CD4-positive, CD25-positive, alpha-beta regulatory T cell (primary cell): ENCODE measurements around the gene CBX8. TPM values are rescaled to one million over a fixed set of nuclear protein-coding genes. Genes with fewer than 3 reads are reported as not detected.
A peak's percentile ranks its signal among the peaks of the same experiment; 100 is the strongest.
"Not testable (repeated sequence)": the region's sequence is repeated elsewhere in the genome, so short reads cannot be mapped to it uniquely, and the experiment has no call there.

Source experiments
- ATAC-seq, 2 donors: fragments of 150-1000 bp; cut with Tn5 transposase; one replicate each; pipeline ENCODE4 v1.10.0; 2021; ENCODE audit warnings: low read depth in 2 of 2, moderate number of reproducible peaks in 2 of 2, moderate library complexity in 1 of 2
- DNase-seq, 3 donors: peaks; one replicate each; pipeline versions ENCODE4 v3.0.0 to v3.0.0-alpha.2; 2012 to 2022; ENCODE audit warnings: mixed read lengths in 1 of 3
- H3K27ac ChIP-seq: one replicate; pipeline ENCODE4 v1.7.0; 2013; ENCODE audit warnings: mild to moderate bottlenecking, low read length; ENCODE audit not compliant: insufficient read depth, poor library complexity, severe bottlenecking
- H3K27me3 ChIP-seq: one replicate; pipeline ENCODE4 v1.7.0; 2013; ENCODE audit warnings: low read length; ENCODE audit not compliant: control insufficient read depth, insufficient read depth
- H3K36me3 ChIP-seq: one replicate; pipeline ENCODE4 v1.7.0; 2013; ENCODE audit warnings: mild to moderate bottlenecking, low read length, moderate library complexity; ENCODE audit not compliant: control insufficient read depth, insufficient read depth
- H3K4me1 ChIP-seq: 2 replicates; pipeline ENCODE4 v1.7.0; 2013; ENCODE audit warnings: mild to moderate bottlenecking, low read length; ENCODE audit not compliant: insufficient read depth, control insufficient read depth, poor library complexity, severe bottlenecking
- H3K4me3 ChIP-seq: one replicate; pipeline ENCODE4 v1.7.0; 2013; ENCODE audit warnings: low read depth, mild to moderate bottlenecking, low read length, moderate library complexity
- H3K9me3 ChIP-seq, 2 experiments: 1 replicate in 1 of 2; 2 replicates in 1 of 2; pipeline ENCODE4 v1.7.0; 2013; ENCODE audit warnings: low read length in 2 of 2, mild to moderate bottlenecking in 1 of 2, moderate library complexity in 1 of 2; ENCODE audit not compliant: control insufficient read depth in 2 of 2
- H3K27ac Mint-ChIP-seq, 3 donors: one replicate each; pipeline ENCODE4 v1.8.0; 2020 to 2022; ENCODE audit warnings: mild to moderate bottlenecking in 3 of 3, mixed read lengths in 3 of 3, moderate library complexity in 2 of 3
- H3K27me3 Mint-ChIP-seq: one replicate; pipeline ENCODE4 v1.8.0; 2022; ENCODE audit warnings: mild to moderate bottlenecking, mixed read lengths
- H3K36me3 Mint-ChIP-seq: one replicate; pipeline ENCODE4 v1.8.0; 2020; ENCODE audit warnings: mixed read lengths
- H3K4me1 Mint-ChIP-seq, 4 donors: one replicate each; pipeline ENCODE4 v1.8.0; 2020 to 2022; ENCODE audit warnings: mixed read lengths in 4 of 4, mild to moderate bottlenecking in 1 of 4
- H3K4me3 Mint-ChIP-seq, 4 donors: one replicate each; pipeline ENCODE4 v1.8.0; 2020 to 2022; ENCODE audit warnings: mild to moderate bottlenecking in 4 of 4, mixed read lengths in 4 of 4, moderate library complexity in 3 of 4
- H3K9me3 Mint-ChIP-seq, 7 donors: one replicate each; pipeline ENCODE4 v1.8.0; 2020 to 2022; ENCODE audit warnings: mixed read lengths in 7 of 7, mild to moderate bottlenecking in 3 of 7, moderate library complexity in 2 of 7
- polyA plus RNA-seq, 4 donors: library from polyadenylated mRNA; unstranded; fragments of 300-500 nt; fragmentation: Illumina TruSeq; gene quantifications; one replicate each; pipeline ENCODE4 v1.2.3, GENCODE V29; 2021
- total RNA-seq: library from RNA; stranded (reverse); gene quantifications from one replicate; pipeline ENCODE4 v1.2.3, GENCODE V29; 2022

Gene CBX8
- total and polyA plus RNA-seq, 5 donors from 2014 or later = 0.30 to 3.4 (median 1.3) TPM

GRCh38 chr17:79754903-79755302 lies 42.0 kb downstream of the CBX8 start:
- not testable (repeated sequence) for H3K9me3 Mint-ChIP-seq, H3K4me1 Mint-ChIP-seq, H3K4me3 ChIP-seq, H3K36me3 ChIP-seq, H3K4me3 Mint-ChIP-seq, H3K36me3 Mint-ChIP-seq, H3K27ac ChIP-seq, H3K27ac Mint-ChIP-seq, H3K9me3 ChIP-seq, H3K4me1 ChIP-seq, DNase-seq, ATAC-seq
- peaks cover 52% of the 10 kb centered on the region for H3K27me3 Mint-ChIP-seq
- H3K27me3 ChIP-seq = peaks cover 11% of the 10 kb centered on the region

DNA sequence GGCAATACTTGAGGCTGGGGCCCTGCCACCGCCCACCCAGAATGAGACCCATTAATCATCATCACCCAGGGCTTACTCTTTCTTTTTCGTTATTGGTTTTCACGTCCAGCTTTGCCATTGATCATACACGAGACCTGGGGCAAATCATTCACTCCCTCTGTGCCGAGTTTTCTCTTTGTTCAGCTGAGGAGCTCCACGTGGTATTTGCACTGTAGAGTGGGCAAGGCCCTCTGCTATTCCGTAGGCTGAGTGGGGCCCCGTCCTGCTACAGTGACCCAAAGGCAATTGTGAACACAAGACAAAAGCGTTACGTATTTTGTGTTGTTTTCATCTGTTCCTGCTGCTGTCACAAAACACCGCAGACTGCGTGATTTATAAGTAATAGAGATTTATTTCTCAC lies 42.5 kb downstream of the CBX8 start:
- peak overlapping the region in 1 of 3 donors; percentile 23 for H3K27ac Mint-ChIP-seq
- no peak overlapping the region for H3K4me3 Mint-ChIP-seq
- H3K27me3 Mint-ChIP-seq = peaks cover 57% of the 10 kb centered on the region
- H3K36me3 Mint-ChIP-seq = no peaks in the 10 kb centered on the region
- peaks cover 0 to 5% (median 0%) of the 10 kb centered on the region in 4 donors for H3K4me1 Mint-ChIP-seq
- no peaks in the 10 kb centered on the region for H3K36me3 ChIP-seq
- peaks cover 16% of the 10 kb centered on the region for H3K27me3 ChIP-seq
- DNase-seq = no peak
- H3K9me3 ChIP-seq = no peaks in the 10 kb centered on the region
- no peak overlapping the region for H3K4me3 ChIP-seq
- H3K9me3 Mint-ChIP-seq = peaks cover 0 to 2% (median 0%) of the 10 kb centered on the region in 7 donors
- no peak for ATAC-seq
- H3K4me1 ChIP-seq = no peaks in the 10 kb centered on the region
- H3K27ac ChIP-seq = no peak overlapping the region

DNA sequence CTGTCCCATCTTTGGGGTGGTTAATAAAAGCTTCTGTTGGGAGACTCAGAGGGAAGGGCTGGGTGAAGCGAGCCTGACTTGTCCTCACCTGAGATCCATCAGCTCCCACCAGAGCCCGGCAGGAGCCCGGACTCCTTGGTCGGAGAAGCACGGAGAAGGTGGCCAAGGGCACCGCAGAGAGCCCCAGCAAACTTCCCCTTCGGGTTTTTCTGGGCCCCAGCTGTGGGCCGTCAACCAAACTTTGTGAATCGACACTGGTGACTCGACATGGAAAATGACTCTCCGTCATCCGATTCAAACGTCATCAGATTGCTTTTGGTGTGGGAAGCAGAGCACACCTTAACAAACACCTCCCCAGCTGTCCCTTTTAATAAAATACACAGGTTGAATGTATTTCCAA lies 44.7 kb downstream of the CBX8 start:
- Histone ChIP-seq H3K27me3 (peaks cover 21% of the 10 kb centered on the region), H3K27ac (no peak overlapping the region), H3K36me3 (no peaks in the 10 kb centered on the region), H3K4me3 (no peak overlapping the region), H3K9me3 (no peaks in the 10 kb centered on the region), H3K4me1 (peaks cover 10% of the 10 kb centered on the region)
- peaks cover 0 to 6% (median 3%) of the 10 kb centered on the region in 4 donors for H3K4me1 Mint-ChIP-seq
- no peak overlapping the region for H3K4me3 Mint-ChIP-seq
- peaks cover 70% of the 10 kb centered on the region for H3K27me3 Mint-ChIP-seq
- DNase-seq (no peak), ATAC-seq (no peak)
- no peaks in the 10 kb centered on the region for H3K36me3 Mint-ChIP-seq
- H3K9me3 Mint-ChIP-seq = peaks cover 0 to 2% (median 0%) of the 10 kb centered on the region in 7 donors
- H3K27ac Mint-ChIP-seq = no peak overlapping the region

DNA sequence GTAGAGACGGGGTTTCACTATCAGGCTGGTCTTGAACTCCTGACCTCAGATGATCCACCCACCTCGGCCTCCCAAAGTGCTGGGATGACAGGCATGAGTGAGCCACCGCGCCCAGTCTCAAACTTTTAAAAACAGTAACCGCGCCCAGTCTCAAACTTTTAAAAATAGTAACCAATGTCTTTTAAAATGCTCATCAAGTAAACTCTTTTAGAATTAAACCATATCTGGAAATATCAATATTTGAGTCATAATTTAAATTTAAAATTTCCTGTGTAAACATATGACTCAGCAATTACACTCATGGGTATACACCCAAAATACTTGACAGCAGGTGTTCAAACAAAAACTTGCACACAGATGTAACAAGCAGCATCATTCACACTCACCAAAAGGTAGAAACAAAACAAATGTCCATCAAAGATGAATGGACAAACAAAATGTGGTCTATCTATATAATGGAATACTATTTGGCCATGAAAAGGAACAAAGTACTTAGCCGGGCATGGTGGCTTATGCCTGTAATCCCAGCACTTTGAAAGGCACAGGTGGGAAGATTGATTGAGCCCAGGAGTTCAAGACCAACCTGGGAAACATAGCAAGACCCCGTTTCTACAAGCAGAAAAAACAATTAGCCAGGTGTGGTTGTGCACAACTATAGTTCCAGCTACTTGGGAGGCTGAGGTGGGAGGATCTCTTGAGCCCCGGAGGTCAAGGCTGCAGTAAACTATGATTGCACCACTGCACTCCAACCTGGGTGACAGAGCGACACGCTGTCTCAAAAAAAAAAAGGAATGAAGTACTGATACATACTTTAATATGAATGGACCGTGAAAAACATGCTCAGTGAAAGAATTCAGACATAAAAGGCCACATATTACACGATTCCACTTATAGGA lies 46.0 kb downstream of the CBX8 start:
- Mint-ChIP-seq H3K27ac (no peak overlapping the region), H3K4me3 (no peak overlapping the region), H3K36me3 (no peaks in the 10 kb centered on the region), H3K27me3 (peaks cover 73% of the 10 kb centered on the region), H3K4me1 (peaks cover 0 to 16% (median 8%) of the 10 kb centered on the region in 4 donors), H3K9me3 (peaks cover 0 to under 1% (median 0%) of the 10 kb centered on the region in 7 donors)
- H3K9me3 ChIP-seq = no peaks in the 10 kb centered on the region
- no peak overlapping the region for H3K4me3 ChIP-seq
- H3K36me3 ChIP-seq = no peaks in the 10 kb centered on the region
- H3K4me1 ChIP-seq = peaks cover 14% of the 10 kb centered on the region
- ATAC-seq = no peak
- peaks cover 29% of the 10 kb centered on the region for H3K27me3 ChIP-seq
- no peak overlapping the region for H3K27ac ChIP-seq
- DNase-seq = no peak

DNA sequence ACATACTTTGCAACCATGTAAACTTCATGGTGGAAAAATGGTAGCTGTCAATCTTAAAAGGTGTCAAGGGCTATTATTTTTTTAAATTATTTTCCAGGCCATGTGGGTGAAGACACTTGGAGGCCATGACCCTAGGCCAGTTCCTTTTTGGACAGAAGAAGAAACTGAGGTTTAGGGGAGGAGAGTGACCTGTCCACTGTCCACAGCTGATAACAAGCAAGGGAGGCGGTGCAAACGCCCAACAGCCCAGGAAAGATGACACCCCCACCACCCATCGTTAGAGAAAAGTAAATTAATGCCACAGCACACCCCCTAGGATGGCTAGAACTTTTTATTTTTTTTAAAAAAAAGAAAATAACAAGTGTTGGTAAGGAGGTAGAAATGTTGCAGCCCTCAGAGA lies 46.9 kb downstream of the CBX8 start:
- Mint-ChIP-seq H3K27ac (no peak overlapping the region), H3K9me3 (no peaks in the 10 kb centered on the region), H3K27me3 (peaks cover 75% of the 10 kb centered on the region), H3K4me1 (peaks cover 0 to 20% (median 11%) of the 10 kb centered on the region in 4 donors), H3K4me3 (no peak overlapping the region), H3K36me3 (no peaks in the 10 kb centered on the region)
- peaks cover 19% of the 10 kb centered on the region for H3K4me1 ChIP-seq
- H3K27ac ChIP-seq = no peak overlapping the region
- H3K4me3 ChIP-seq = no peak overlapping the region
- no peaks in the 10 kb centered on the region for H3K9me3 ChIP-seq
- ATAC-seq (no peak), DNase-seq (no peak)
- H3K36me3 ChIP-seq = no peaks in the 10 kb centered on the region
- H3K27me3 ChIP-seq = peaks cover 29% of the 10 kb centered on the region

- Histone ChIP-seq H3K9me3 (no peaks in the 10 kb centered on the region), H3K4me1 (peaks cover 19% of the 10 kb centered on the region), H3K27ac (no peak overlapping the region), H3K4me3 (no peak overlapping the region), H3K36me3 (no peaks in the 10 kb centered on the region), H3K27me3 (peaks cover 28% of the 10 kb centered on the region)
- peaks cover 0 to 20% (median 11%) of the 10 kb centered on the region in 4 donors for H3K4me1 Mint-ChIP-seq
- DNase-seq (no peak), ATAC-seq (no peak)
- H3K27me3 Mint-ChIP-seq = peaks cover 68% of the 10 kb centered on the region
- H3K36me3 Mint-ChIP-seq = no peaks in the 10 kb centered on the region
- no peak overlapping the region for H3K27ac Mint-ChIP-seq
- H3K9me3 Mint-ChIP-seq = no peaks in the 10 kb centered on the region
- no peak overlapping the region for H3K4me3 Mint-ChIP-seq
Observed at GRCh38 chr17:79749156-79749815, 47.6 kb downstream of the CBX8 start.

GRCh38 chr17:79748295-79749099 lies 48.4 kb downstream of the CBX8 start:
- peaks cover 28% of the 10 kb centered on the region for H3K27me3 ChIP-seq
- H3K27ac ChIP-seq = no peak overlapping the region
- H3K27me3 Mint-ChIP-seq = peaks cover 67% of the 10 kb centered on the region
- no peaks in the 10 kb centered on the region for H3K9me3 ChIP-seq
- H3K4me3 ChIP-seq = no peak overlapping the region
- H3K36me3 Mint-ChIP-seq = no peaks in the 10 kb centered on the region
- H3K27ac Mint-ChIP-seq = no peak overlapping the region
- ATAC-seq = no peak
- H3K4me1 Mint-ChIP-seq = peaks cover 0 to 20% (median 11%) of the 10 kb centered on the region in 4 donors
- no peaks in the 10 kb centered on the region for H3K9me3 Mint-ChIP-seq
- no peak overlapping the region for H3K4me3 Mint-ChIP-seq
- H3K4me1 ChIP-seq = peaks cover 19% of the 10 kb centered on the region
- H3K36me3 ChIP-seq = no peaks in the 10 kb centered on the region
- DNase-seq = no peak
